Motor neuron (in vitro differentiated cells): ENCODE data around the gene CSTF2. TPM values are rescaled to one million over a fixed set of nuclear protein-coding genes. Genes with fewer than 3 reads are reported as not detected.

Experiments used
- ATAC-seq, 8 experiments: fragments of 200-7000 bp; cut with Tn5 transposase; replicated peaks in 6 of 8; 2 replicates each; pipeline ENCODE4 v1.8.0; 2021; ENCODE audit warnings: mild to moderate bottlenecking in 8 of 8, moderate library complexity in 8 of 8
- H3K27ac ChIP-seq, 2 donors: fragments of 250-450 bp; sonication (Bioruptor Pico); 2 replicates each; pipeline ENCODE4 v1.9.0; 2021; ENCODE audit warnings: antibody characterized with exemption in 2 of 2, mild to moderate bottlenecking in 2 of 2, moderate library complexity in 1 of 2
- H3K4me1 ChIP-seq, 2 donors: fragments of 250-450 bp; sonication (Bioruptor Pico); replicated peaks in 1 of 2; 2 replicates each; pipeline ENCODE4 v1.6.1; 2021; ENCODE audit warnings: antibody characterized with exemption in 2 of 2, mild to moderate bottlenecking in 2 of 2, moderate library complexity in 1 of 2
- H3K4me3 ChIP-seq, 5 donors: fragments of 250-450 bp; sonication (Bioruptor Pico); 2 replicates each; pipeline ENCODE4 v1.9.0; 2021; ENCODE audit warnings: antibody characterized with exemption in 5 of 5, mild to moderate bottlenecking in 5 of 5, moderate library complexity in 4 of 5
- WGBS, 10 experiments: fragments of 450-650 bp; shearing (Covaris generic); methylation state at CpG; one replicate each; pipeline ENCODE4 v1.0.0; 2022; 5-methylcytosine and 5-hydroxymethylcytosine counted together
- in situ Hi-C, 9 experiments: fragments of 400-800 bp; cut with MboI; loops; one replicate each; pipeline ENCODE4 v1.15.0; 2021; ENCODE audit warnings: low sequenced_read_pairs in 9 of 9, low pct_unique_long_range_greater_than_20kb in 2 of 9; ENCODE audit not compliant: unreplicated experiment in 9 of 9
- total RNA-seq, 8 experiments: library from RNA; unstranded; fragments of 300-600 nt; gene quantifications; 2 replicates each; pipeline versions ENCODE4 v1.2.3 to v1.2.4, GENCODE V29; 2022

Gene CSTF2
- total RNA-seq, 8 experiments from 2014 or later = 10.1 to 28.0 (median 17.5) TPM

GRCh38 chrX:100830547-100830946 lies 10.4 kb downstream of the CSTF2 start:
- H3K4me1 ChIP-seq = no peaks in the 10 kb centered on the region
- H3K27ac ChIP-seq = no peak overlapping the region
- 62 to 100% (median 74%) methylated on average over 1 to 6 of the region's 9 CpGs; no CpG with 5 or more reads in 6 of the 10 experiments for WGBS, 10 experiments
- no peak overlapping the region for H3K4me3 ChIP-seq
- no peak for ATAC-seq
- in situ Hi-C loops = no loop called here

DNA sequence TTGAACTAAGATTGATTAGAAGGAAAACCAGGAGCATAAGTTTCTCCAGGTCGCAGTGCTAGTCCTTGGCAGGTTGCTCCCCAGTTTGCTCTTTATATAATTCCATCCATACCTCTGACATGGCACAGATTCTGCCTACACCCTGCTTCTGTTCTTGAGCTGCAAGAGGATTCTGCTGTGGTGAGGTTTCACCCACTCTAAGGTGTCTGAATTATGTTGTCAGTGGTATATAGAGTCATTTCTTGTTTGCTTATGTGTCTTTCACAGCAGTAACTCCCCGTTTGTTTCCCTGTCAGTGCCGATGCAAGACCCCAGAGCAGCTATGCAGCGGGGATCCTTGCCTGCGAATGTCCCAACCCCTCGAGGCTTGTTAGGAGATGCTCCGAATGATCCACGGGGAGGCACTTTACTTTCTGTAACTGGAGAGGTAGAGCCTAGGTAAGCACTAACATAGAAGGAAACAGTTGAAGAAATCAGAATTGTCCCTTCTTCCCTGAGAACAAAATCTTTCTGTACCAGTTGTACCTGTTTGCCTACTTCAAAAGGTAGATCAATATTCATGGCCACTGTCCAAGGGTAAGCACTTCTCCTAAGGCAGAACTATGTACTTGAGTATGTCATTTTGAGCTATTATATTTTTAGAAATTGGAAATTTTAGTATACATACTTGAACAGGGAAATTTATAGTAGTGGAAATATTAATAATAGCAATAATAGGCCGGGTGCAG lies 11.2 kb downstream of the CSTF2 start:
- Histone ChIP-seq H3K4me3 (no peak overlapping the region), H3K27ac (no peak overlapping the region), H3K4me1 (no peaks in the 10 kb centered on the region)
- WGBS, 10 experiments = 60 to 100% (median 92%) methylated on average over 1 to 2 of the region's 9 CpGs; no CpG with 5 or more reads in 7 of the 10 experiments
- ATAC-seq = no peak
- in situ Hi-C loops = no loop called here

GRCh38 chrX:100850317-100850716 lies 30.1 kb downstream of the CSTF2 start:
- no peak for ATAC-seq
- no peak overlapping the region for H3K4me3 ChIP-seq
- in situ Hi-C loops = no loop called here
- WGBS, 10 experiments = 0 to 83% (median 50%) methylated on average over 1 to 4 of the region's 4 CpGs; no CpG with 5 or more reads in 3 of the 10 experiments
- H3K4me1 ChIP-seq = no peaks in the 10 kb centered on the region
- no peak overlapping the region for H3K27ac ChIP-seq

- Histone ChIP-seq H3K27ac (no peak overlapping the region), H3K4me1 (no peaks in the 10 kb centered on the region), H3K4me3 (no peak overlapping the region)
- 0 to 71% (median 44%) methylated on average over 1 to 2 of the region's 2 CpGs; no CpG with 5 or more reads in 2 of the 10 experiments for WGBS, 10 experiments
- ATAC-seq = peak in 3 of 8 experiments; percentile 49 to 89 (median 73)
- in situ Hi-C loops = no loop called here
These were observed 32.6 kb downstream of the CSTF2 start for GRCh38 chrX:100852810-100853209.

GRCh38 chrX:100863326-100863864 lies 43.2 kb downstream of the CSTF2 start:
- in situ Hi-C loops = no loop called here
- no peak overlapping the region for H3K4me3 ChIP-seq
- H3K27ac ChIP-seq = no peak overlapping the region
- ATAC-seq = no peak
- H3K4me1 ChIP-seq = peaks cover 0 to 7% of the 10 kb centered on the region in 2 donors
- 0 to 90% (median 56%) methylated on average over 1 to 3 of the region's 6 CpGs; no CpG with 5 or more reads in 5 of the 10 experiments for WGBS, 10 experiments

DNA sequence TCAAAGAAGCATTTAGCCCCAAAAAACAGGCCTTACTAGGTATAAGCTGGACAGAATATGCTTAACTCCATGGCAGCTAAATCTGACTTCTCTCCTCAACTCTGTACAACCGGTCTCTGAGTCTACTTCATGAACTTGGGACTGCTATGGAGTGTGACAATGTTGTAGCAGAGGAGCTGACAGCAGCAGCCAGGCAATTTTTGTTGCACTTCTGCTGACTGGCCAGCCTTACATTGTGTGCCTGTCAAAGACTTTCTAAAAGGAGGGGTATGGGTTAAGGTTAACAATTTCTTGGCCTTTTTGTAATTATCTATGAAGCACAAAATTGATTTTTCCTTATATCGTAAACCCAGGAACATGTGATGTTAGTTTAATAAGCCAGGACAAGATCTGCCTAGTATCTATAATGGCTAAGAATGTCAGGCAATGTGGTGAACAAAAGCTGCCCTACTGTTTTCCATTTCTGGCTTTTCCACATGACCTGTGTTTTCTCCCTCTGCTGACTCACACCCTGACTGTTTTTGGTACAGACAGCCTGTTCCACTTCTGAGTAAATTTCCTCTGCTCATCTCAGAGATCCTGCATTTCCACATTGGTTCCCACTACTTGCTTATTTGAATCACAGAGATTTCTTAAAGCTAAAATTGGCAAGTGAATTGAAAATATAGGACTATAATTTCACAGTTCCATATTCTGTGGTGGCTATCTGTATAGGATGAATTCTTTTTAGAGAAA lies 44.6 kb downstream of the CSTF2 start:
- whole genome bisulfite sequencing, 10 experiments = 40 to 63% (median 60%) methylated on average over 1 of the region's 2 CpGs; no CpG with 5 or more reads in 7 of the 10 experiments
- Histone ChIP-seq H3K4me1 (peaks cover 0 to 7% of the 10 kb centered on the region in 2 donors), H3K27ac (no peak overlapping the region), H3K4me3 (no peak overlapping the region)
- in situ Hi-C loops = no loop called here
- ATAC-seq = peak in 7 of 8 experiments; percentile 64 to 87 (median 78)

DNA sequence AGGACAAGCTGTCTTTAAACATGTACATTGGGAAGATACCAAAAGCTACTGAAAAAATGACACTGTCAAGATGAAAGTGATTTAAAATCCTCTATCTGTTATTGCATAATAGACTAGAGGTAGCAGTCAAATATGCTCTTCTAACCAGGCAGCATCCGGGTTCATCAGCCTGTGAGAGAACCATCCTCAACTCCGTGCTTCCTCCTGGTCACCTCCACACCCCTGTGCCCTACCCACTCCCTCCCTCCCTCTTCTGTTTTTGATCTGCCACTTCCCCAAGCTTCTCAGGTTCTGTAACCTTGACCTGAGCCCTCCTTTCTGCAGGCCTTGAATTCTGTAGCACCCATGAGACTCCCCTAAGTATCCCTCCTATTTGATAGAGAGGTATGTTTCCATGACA lies 48.1 kb downstream of the CSTF2 start:
- in situ Hi-C loops = no loop called here
- ATAC-seq = no peak
- Histone ChIP-seq H3K27ac (no peak overlapping the region), H3K4me3 (no peak overlapping the region), H3K4me1 (peaks cover 0 to 7% of the 10 kb centered on the region in 2 donors)
- 50 to 100% methylated on average over 1 of the region's 2 CpGs; no CpG with 5 or more reads in 8 of the 10 experiments for WGBS, 10 experiments

DNA sequence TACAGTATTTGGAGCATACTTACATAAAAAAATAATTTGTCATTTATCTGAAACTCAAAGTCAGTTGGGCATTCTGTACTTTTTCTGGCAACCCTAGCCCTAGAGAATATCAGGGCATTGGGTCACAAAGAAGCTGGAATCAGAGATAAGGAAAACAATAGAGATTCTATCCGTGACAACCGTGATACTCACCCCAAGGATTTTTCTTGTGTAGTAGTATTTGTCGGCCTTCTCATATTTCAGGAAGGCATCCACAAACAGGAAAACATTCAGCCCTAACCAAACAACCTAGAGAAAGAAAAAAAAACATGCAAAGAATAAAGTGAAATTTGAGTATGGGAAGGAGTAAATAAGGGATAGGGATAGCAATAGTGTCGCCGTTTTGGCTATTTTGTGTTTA lies 50.3 kb downstream of the CSTF2 start:
- in situ Hi-C loops = no loop called here
- no peak overlapping the region for H3K4me3 ChIP-seq
- H3K4me1 ChIP-seq = no peaks in the 10 kb centered on the region
- no peak for ATAC-seq
- WGBS, 10 experiments = 35 to 100% (median 95%) methylated on average over 2 to 5 of the region's 5 CpGs; no CpG with 5 or more reads in 4 of the 10 experiments
- H3K27ac ChIP-seq = no peak overlapping the region

- in situ Hi-C loops = no loop called here
- no peaks in the 10 kb centered on the region for H3K4me1 ChIP-seq
- H3K4me3 ChIP-seq = no peak overlapping the region
- WGBS, 10 experiments = 27 to 82% (median 50%) methylated on average over 1 to 6 of the region's 9 CpGs; no CpG with 5 or more reads in 3 of the 10 experiments
- no peak overlapping the region for H3K27ac ChIP-seq
- peak in 3 of 8 experiments; percentile 50 to 74 (median 61) for ATAC-seq
These were observed 51.7 kb downstream of the CSTF2 start for GRCh38 chrX:100871594-100872560.

- Histone ChIP-seq H3K4me3 (no peak within 1 kb of the TSS), H3K4me1 (no peaks in the 10 kb centered on the region), H3K27ac (no peak within 1 kb of the TSS)
- WGBS, 10 experiments = 35 to 62% methylated on average over 2 of the region's 2 CpGs; no CpG with 5 or more reads in 8 of the 10 experiments
- in situ Hi-C loops = no loop called here
- ATAC-seq = no peak
These were observed 54.1 kb downstream of the CSTF2 start, which contains the start of gene NOX1 for GRCh38 chrX:100874325-100874724. Gene NOX1 (minus strand): TSS chrX:100874359. CDS start chrX:100874139, 220 bp downstream.

DNA sequence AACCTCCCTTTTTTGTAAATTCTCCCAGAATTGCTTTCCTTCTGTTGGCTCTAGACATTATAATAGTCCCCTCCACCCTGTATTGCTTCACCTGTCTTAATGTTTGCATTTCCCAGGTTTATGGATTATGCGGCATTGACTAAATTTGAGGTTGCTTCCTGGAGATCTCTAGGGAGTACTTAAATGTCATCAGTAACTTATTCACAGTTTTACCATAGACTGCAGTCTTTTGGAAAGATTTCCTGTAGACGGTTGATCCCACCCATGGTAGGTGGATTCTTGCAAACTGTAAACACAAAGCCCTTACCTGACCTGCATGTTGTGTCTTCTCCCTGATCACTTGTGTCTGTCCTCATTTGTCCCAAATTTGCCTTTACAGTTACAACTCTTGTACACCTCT lies 60.2 kb downstream of the CSTF2 start:
- 20 to 76% (median 40%) methylated on average over 1 to 2 of the region's 2 CpGs; no CpG with 5 or more reads in 7 of the 10 experiments for WGBS, 10 experiments
- H3K4me3 ChIP-seq = no peak overlapping the region
- ATAC-seq = no peak
- no peaks in the 10 kb centered on the region for H3K4me1 ChIP-seq
- H3K27ac ChIP-seq = no peak overlapping the region
- in situ Hi-C loops = loop anchor here in 1 of 9 experiments (25.0 kb wide), 1 partner anchor 332 kb away; the partner anchor contains the start of gene DRP2

GRCh38 chrX:100883654-100884053 lies 63.5 kb downstream of the CSTF2 start:
- 0 to 75% (median 18%) methylated on average over 2 to 4 of the region's 4 CpGs; no CpG with 5 or more reads in 3 of the 10 experiments for WGBS, 10 experiments
- in situ Hi-C loops = loop anchor here in 1 of 9 experiments (25.0 kb wide), 1 partner anchor 329 kb away; the partner anchor contains the start of gene DRP2
- ATAC-seq = peak in 3 of 8 experiments; percentile 57 to 79 (median 63)
- Histone ChIP-seq H3K4me3 (no peak overlapping the region), H3K27ac (no peak overlapping the region), H3K4me1 (no peaks in the 10 kb centered on the region)
